GM18508 (cell line): ENCODE data around the gene CYP46A1.

ENCODE experiments used
- ATAC-seq: cut with Tn5 transposase; IDR thresholded peaks from one replicate; pipeline ENCODE4 v1.9.1; 2021; ENCODE audit warnings: moderate number of reproducible peaks; ENCODE audit not compliant: insufficient read depth, unreplicated experiment

Gene CYP46A1

GRCh38 chr14:99737451-99737951 is 53.4 kb downstream of the CYP46A1 start:
- ATAC-seq = no peak

GRCh38 chr14:99737956-99738667 is 54.0 kb downstream of the CYP46A1 start:
- ATAC-seq = no peak

- ATAC-seq = no peak
Observed at GRCh38 chr14:99740411-99740810, 56.3 kb downstream of the CYP46A1 start.

GRCh38 chr14:99741227-99741976 is 57.3 kb downstream of the CYP46A1 start:
- ATAC-seq = no peak

GRCh38 chr14:99742074-99742473 is 58.0 kb downstream of the CYP46A1 start:
- ATAC-seq = no peak

- no peak for ATAC-seq
Observed at GRCh38 chr14:99742509-99743487, 58.7 kb downstream of the CYP46A1 start.

- ATAC-seq = no peak
Observed at GRCh38 chr14:99744199-99744872, 60.2 kb downstream of the CYP46A1 start.

- no peak for ATAC-seq
Observed at GRCh38 chr14:99744873-99745224, 60.8 kb downstream of the CYP46A1 start.

GRCh38 chr14:99745307-99745951 is 61.3 kb downstream of the CYP46A1 start:
- ATAC-seq = no peak

- no peak for ATAC-seq
Observed at GRCh38 chr14:99747167-99747566, 63.1 kb downstream of the CYP46A1 start.

- ATAC-seq = no peak
Observed at GRCh38 chr14:99747582-99748330, 63.7 kb downstream of the CYP46A1 start.

GRCh38 chr14:99748529-99748928 is 64.4 kb downstream of the CYP46A1 start:
- ATAC-seq = no peak

GRCh38 chr14:99749142-99749541 is 65.0 kb downstream of the CYP46A1 start:
- no peak for ATAC-seq

- ATAC-seq = no peak
Observed at GRCh38 chr14:99749763-99750715, 65.9 kb downstream of the CYP46A1 start.

- no peak for ATAC-seq
Observed at GRCh38 chr14:99750746-99751450, 66.8 kb downstream of the CYP46A1 start.

GRCh38 chr14:99751539-99752485 is 67.7 kb downstream of the CYP46A1 start:
- no peak for ATAC-seq
